Measurements from ENCODE around the gene RARS1.

DNA sequence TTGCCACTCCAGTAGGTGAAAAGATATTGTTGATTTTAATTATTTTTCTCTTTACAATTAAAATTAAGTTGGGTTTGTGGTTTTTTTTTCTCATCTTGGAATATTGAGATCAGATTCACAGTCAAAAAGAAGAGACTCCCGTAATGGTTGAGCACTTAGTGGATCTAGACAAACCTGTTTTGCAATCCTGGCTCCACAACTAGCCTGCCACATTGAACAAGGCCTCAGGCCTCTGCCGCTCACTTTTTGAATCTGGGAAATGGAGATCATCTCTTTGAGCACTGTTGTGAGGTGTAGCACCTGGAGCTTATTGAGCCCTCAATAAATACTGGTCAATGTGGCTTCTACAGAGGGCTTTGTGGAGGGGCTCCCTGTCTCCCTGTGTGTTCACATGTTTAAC lies 37.1 kb upstream of the RARS1 start:
- TF ChIP-seq, protein P1, sequence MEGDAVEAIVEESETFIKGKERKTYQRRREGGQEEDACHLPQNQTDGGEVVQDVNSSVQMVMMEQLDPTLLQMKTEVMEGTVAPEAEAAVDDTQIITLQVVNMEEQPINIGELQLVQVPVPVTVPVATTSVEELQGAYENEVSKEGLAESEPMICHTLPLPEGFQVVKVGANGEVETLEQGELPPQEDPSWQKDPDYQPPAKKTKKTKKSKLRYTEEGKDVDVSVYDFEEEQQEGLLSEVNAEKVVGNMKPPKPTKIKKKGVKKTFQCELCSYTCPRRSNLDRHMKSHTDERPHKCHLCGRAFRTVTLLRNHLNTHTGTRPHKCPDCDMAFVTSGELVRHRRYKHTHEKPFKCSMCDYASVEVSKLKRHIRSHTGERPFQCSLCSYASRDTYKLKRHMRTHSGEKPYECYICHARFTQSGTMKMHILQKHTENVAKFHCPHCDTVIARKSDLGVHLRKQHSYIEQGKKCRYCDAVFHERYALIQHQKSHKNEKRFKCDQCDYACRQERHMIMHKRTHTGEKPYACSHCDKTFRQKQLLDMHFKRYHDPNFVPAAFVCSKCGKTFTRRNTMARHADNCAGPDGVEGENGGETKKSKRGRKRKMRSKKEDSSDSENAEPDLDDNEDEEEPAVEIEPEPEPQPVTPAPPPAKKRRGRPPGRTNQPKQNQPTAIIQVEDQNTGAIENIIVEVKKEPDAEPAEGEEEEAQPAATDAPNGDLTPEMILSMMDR (IDR thresholded peaks at IDR 0.05): no peak
- no peak for TF ChIP-seq POLR2A (IDR thresholded peaks at IDR 0.05)

All from testis (tissue), 2 donors.